ENCODE data around the gene GALNT9.

DNA sequence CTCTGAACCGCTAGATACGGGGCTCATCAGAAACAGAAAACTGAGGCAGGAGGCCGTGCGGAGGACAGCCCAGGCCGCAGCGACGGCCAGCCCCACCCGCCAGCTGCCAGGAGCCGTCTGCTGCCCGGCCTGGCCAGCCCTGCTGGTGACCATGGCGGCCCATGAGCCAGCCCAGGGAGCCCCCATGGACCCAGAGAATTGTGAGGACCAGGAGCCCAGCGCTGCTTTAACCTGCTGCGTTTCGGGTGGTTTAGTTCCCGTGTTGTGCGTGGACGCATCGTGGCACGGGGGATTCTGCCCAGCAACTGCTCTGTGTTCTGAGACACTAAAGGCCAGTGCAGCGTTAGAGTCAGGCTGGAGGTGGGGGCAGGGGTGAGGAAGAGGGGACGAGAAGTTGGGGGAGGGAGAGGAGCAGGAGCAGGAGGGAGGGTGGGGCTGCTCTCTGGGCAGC lies 140.9 kb downstream of the GALNT9 start:
- TF ChIP-seq, protein P1, sequence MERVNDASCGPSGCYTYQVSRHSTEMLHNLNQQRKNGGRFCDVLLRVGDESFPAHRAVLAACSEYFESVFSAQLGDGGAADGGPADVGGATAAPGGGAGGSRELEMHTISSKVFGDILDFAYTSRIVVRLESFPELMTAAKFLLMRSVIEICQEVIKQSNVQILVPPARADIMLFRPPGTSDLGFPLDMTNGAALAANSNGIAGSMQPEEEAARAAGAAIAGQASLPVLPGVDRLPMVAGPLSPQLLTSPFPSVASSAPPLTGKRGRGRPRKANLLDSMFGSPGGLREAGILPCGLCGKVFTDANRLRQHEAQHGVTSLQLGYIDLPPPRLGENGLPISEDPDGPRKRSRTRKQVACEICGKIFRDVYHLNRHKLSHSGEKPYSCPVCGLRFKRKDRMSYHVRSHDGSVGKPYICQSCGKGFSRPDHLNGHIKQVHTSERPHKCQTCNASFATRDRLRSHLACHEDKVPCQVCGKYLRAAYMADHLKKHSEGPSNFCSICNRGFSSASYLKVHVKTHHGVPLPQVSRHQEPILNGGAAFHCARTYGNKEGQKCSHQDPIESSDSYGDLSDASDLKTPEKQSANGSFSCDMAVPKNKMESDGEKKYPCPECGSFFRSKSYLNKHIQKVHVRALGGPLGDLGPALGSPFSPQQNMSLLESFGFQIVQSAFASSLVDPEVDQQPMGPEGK (CRISPR knock-in tag; IDR thresholded peaks at IDR 0.05; ENCODE audit: borderline replicate concordance): no peak
- TF ChIP-seq ARNTL (CRISPR knock-in tag; IDR thresholded peaks at IDR 0.05; ENCODE audit: borderline replicate concordance, low read depth) (no peak), PPARA (CRISPR knock-in tag; IDR thresholded peaks at IDR 0.05; ENCODE audit: borderline replicate concordance) (no peak), CREB5 (CRISPR knock-in tag; IDR thresholded peaks at IDR 0.05; ENCODE audit: low read depth) (no peak), ZFP3 (CRISPR knock-in tag; IDR thresholded peaks at IDR 0.05) (no peak), ZNF565 (CRISPR knock-in tag; conservative IDR thresholded peaks at IDR 0.05; ENCODE audit: low read depth) (no peak), GLIS3 (CRISPR knock-in tag; IDR thresholded peaks at IDR 0.05) (no peak), ZNF8 (CRISPR knock-in tag; IDR thresholded peaks at IDR 0.05) (no peak)
- TF ChIP-seq, protein P2, sequence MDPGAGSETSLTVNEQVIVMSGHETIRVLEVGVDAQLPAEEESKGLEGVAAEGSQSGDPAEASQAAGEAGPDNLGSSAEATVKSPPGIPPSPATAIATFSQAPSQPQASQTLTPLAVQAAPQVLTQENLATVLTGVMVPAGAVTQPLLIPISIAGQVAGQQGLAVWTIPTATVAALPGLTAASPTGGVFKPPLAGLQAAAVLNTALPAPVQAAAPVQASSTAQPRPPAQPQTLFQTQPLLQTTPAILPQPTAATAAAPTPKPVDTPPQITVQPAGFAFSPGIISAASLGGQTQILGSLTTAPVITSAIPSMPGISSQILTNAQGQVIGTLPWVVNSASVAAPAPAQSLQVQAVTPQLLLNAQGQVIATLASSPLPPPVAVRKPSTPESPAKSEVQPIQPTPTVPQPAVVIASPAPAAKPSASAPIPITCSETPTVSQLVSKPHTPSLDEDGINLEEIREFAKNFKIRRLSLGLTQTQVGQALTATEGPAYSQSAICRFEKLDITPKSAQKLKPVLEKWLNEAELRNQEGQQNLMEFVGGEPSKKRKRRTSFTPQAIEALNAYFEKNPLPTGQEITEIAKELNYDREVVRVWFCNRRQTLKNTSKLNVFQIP (CRISPR knock-in tag; IDR thresholded peaks at IDR 0.05; ENCODE audit: borderline replicate concordance, low read depth): no peak
